IPS DF 6.9 (cell line): ENCODE data around the gene GM2A.
A peak's percentile ranks its signal among the peaks of the same experiment; 100 is the strongest.

ENCODE experiments used
- DNase-seq: peaks from one replicate; pipeline ENCODE4 v3.0.0-alpha.2; 2013; ENCODE audit warnings: low read depth, low spot score
- H3K27ac ChIP-seq: one replicate; pipeline ENCODE4 v1.5.1; 2013; ENCODE audit warnings: low read length, control low read depth
- H3K27me3 ChIP-seq: 2 replicates; pipeline ENCODE4 v1.6.1; 2013; ENCODE audit warnings: mild to moderate bottlenecking, low read length; ENCODE audit not compliant: control insufficient read depth, insufficient read depth
- H3K36me3 ChIP-seq: 2 replicates; pipeline ENCODE4 v1.6.1; 2013; ENCODE audit warnings: low read length; ENCODE audit not compliant: control insufficient read depth, insufficient read depth
- H3K4me1 ChIP-seq: 2 replicates; pipeline ENCODE4 v1.6.1; 2013; ENCODE audit warnings: low read length; ENCODE audit not compliant: control insufficient read depth, insufficient read depth
- H3K4me3 ChIP-seq: 2 replicates; pipeline ENCODE4 v1.5.1; 2013; ENCODE audit warnings: mild to moderate bottlenecking, low read length
- H3K9me3 ChIP-seq: 2 replicates; pipeline ENCODE4 v1.6.1; 2013; ENCODE audit warnings: low read length, inconsistent platforms; ENCODE audit not compliant: control insufficient read depth, insufficient read depth
- WGBS: extraction: QIAGEN DNeasy Blood & Tissue Kit; methylation state at CpG from one replicate; pipeline ENCODE4 v1.1.7; 2013; ENCODE audit warnings: mixed read lengths, missing lambda C conversion rate; ENCODE audit not compliant: insufficient read length, insufficient coverage; 5-methylcytosine and 5-hydroxymethylcytosine counted together

The GM2A gene

DNA sequence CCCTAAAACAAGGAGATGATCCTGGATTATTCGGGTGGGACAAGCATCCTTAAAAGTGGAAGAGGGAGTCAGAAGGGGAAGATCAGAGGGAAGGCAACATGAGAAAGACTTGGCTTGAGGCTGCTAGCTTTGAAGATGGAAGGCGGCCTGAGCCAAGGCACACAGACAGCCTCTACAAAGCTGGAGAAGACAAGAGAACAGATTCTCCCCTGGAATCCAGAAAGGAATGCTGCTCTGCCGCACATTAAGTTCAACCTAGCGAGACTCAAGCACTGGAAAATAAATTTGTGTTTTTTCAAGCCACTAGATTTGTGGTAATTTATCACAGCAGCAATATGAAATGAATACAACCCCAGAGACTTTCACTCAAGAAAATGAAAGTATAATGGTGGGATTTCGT, 32.7 kb downstream of the GM2A start:
- Histone ChIP-seq H3K27me3 (no peaks in the 10 kb centered on the region), H3K4me1 (no peaks in the 10 kb centered on the region), H3K27ac (no peak overlapping the region), H3K4me3 (no peak overlapping the region), H3K9me3 (no peaks in the 10 kb centered on the region), H3K36me3 (no peaks in the 10 kb centered on the region)
- DNase-seq = no peak
- no CpG with 5 or more reads among the region's 5 CpGs for WGBS

- Histone ChIP-seq H3K9me3 (no peaks in the 10 kb centered on the region), H3K4me1 (no peaks in the 10 kb centered on the region), H3K4me3 (no peak overlapping the region), H3K27me3 (no peaks in the 10 kb centered on the region), H3K27ac (no peak overlapping the region), H3K36me3 (no peaks in the 10 kb centered on the region)
- WGBS = no CpG with 5 or more reads among the region's 1 CpG
- no peak for DNase-seq
These were observed 33.3 kb downstream of the GM2A start for GRCh38 chr5:151286246-151286645.

- H3K36me3 ChIP-seq = no peaks in the 10 kb centered on the region
- H3K27me3 ChIP-seq = no peaks in the 10 kb centered on the region
- no CpG with 5 or more reads among the region's 2 CpGs for WGBS
- H3K27ac ChIP-seq = no peak overlapping the region
- DNase-seq = peak; percentile 18
- H3K4me1 ChIP-seq = no peaks in the 10 kb centered on the region
- no peaks in the 10 kb centered on the region for H3K9me3 ChIP-seq
- no peak overlapping the region for H3K4me3 ChIP-seq
These were observed 35.2 kb downstream of the GM2A start for GRCh38 chr5:151288180-151288579.

DNA sequence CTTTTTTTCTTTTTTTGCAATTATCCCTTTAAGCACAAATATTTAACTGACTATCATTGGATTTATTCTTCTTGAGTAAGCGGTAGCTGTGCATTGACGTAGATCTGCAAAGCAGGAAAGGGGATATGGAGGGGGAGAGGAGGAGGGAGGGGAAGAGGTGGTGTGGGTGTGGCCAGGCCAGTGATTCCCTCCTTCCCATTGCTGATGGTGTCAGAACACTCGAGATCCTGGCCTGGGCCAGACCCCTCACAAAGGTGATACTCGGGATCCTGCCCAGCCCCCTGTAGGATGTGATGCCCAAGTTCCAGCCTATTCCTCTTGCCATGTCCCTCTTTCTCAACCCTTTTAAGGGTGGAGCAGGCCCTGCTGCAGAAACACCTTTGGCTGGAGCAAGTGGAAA, 40.6 kb downstream of the GM2A start:
- no CpG with 5 or more reads among the region's 4 CpGs for WGBS
- Histone ChIP-seq H3K36me3 (no peaks in the 10 kb centered on the region), H3K4me3 (no peak overlapping the region), H3K4me1 (no peaks in the 10 kb centered on the region; the same call in 1 of the 2 replicates), H3K27me3 (no peaks in the 10 kb centered on the region), H3K9me3 (no peaks in the 10 kb centered on the region), H3K27ac (no peak overlapping the region)
- no peak for DNase-seq

DNA sequence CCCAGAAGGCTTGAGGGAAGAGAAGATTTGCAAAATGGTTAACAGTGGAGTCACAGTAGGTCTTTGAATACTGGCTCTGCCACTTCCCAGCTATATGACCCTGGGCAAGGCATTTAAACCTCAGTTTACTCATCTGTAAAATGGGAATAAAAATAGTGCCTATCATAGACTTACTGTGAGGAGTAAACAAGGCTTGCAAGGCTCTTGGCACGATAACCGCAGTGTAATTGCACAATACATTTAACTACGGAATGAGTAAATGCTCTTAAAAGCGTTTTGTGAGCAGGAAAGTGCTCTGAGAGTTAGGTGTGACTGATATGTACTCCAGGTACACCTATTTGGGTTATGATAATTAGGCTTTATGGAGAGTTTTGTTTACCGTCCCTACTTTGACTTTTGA, 42.2 kb downstream of the GM2A start:
- no peak overlapping the region for H3K27ac ChIP-seq

DNA sequence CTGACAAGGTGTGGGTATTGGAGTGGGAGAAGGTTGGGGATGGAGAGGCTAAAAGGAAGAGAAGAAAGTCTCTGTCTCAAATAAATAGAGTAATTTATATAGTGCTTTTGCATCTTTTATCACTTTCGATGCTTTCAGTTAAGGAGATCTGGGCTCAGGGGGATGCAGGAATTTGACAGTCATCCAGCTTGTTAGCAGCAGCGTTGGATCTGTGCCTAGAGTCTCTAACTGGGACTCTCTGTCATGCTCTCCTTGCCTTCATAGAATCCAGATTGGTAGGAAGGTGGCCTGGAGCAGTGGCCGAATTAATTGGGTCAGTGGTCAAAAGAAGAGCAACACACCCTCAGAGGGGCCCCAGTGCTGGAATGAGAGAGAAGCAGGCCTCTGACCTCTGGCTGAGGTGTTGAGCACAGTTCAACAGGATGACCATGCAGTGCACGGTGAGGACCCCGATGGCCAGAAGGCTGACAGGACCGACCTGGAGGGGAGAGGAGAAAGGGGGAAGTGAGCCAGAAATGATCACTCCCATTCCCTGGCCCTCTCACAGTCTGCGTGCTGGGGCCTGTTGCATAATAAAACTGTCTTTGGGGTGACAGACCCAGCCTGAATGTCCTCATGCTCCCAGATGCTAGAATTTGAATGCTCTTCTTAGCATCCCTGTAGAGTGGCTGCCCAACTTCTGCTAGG, 42.9 kb downstream of the GM2A start:
- no CpG with 5 or more reads among the region's 7 CpGs for WGBS
- Histone ChIP-seq H3K27me3 (no peaks in the 10 kb centered on the region), H3K9me3 (no peaks in the 10 kb centered on the region), H3K27ac (no peak overlapping the region), H3K36me3 (no peaks in the 10 kb centered on the region), H3K4me3 (no peak overlapping the region), H3K4me1 (no peaks in the 10 kb centered on the region; the same call in 1 of the 2 replicates)
- no peak for DNase-seq

More for the DNA sequence above, 42.2 kb downstream of the GM2A start:
- no peaks in the 10 kb centered on the region for H3K9me3 ChIP-seq
- H3K4me3 ChIP-seq = no peak overlapping the region
- DNase-seq = no peak
- no CpG with 5 or more reads among the region's 5 CpGs for WGBS
- no peaks in the 10 kb centered on the region for H3K36me3 ChIP-seq
- no peaks in the 10 kb centered on the region for H3K27me3 ChIP-seq
- H3K4me1 ChIP-seq = no peaks in the 10 kb centered on the region; the same call in 1 of the 2 replicates

DNA sequence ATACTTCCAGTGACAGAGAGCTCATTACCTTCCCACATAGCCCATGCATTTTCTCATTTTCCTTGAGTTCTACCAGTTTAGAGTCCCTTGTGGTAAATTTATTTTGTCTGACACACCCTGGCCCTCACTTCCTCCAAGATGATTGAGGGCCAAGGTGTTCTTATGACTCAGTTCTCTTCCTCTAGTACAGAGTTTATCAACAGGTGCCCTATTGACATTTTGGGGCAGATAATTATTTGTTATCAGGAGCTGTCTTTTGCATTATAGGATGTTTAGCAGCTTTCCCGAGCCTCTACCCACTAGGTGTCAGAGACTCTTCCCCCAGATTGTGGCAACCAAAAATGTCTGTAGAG, 43.5 kb downstream of the GM2A start:
- Histone ChIP-seq H3K27me3 (no peaks in the 10 kb centered on the region), H3K4me3 (no peak overlapping the region), H3K4me1 (no peaks in the 10 kb centered on the region; the same call in 1 of the 2 replicates), H3K9me3 (no peaks in the 10 kb centered on the region), H3K27ac (no peak overlapping the region), H3K36me3 (no peaks in the 10 kb centered on the region)
- no peak for DNase-seq
- WGBS = no CpG with 5 or more reads among the region's 1 CpG

GRCh38 chr5:151296974-151297373, 44.0 kb downstream of the GM2A start:
- Histone ChIP-seq H3K9me3 (no peaks in the 10 kb centered on the region), H3K36me3 (no peaks in the 10 kb centered on the region), H3K4me3 (no peak overlapping the region), H3K27ac (no peak overlapping the region), H3K27me3 (no peaks in the 10 kb centered on the region), H3K4me1 (no peaks in the 10 kb centered on the region; the same call in 1 of the 2 replicates)
- WGBS = no CpG with 5 or more reads among the region's 2 CpGs
- DNase-seq = no peak

GRCh38 chr5:151298063-151298855, 45.3 kb downstream of the GM2A start:
- WGBS = no CpG with 5 or more reads among the region's 6 CpGs
- no peaks in the 10 kb centered on the region; the same call in 1 of the 2 replicates for H3K4me1 ChIP-seq
- H3K27me3 ChIP-seq = no peaks in the 10 kb centered on the region
- no peak overlapping the region for H3K4me3 ChIP-seq
- no peak for DNase-seq
- no peak overlapping the region for H3K27ac ChIP-seq
- no peaks in the 10 kb centered on the region for H3K9me3 ChIP-seq
- H3K36me3 ChIP-seq = no peaks in the 10 kb centered on the region

DNA sequence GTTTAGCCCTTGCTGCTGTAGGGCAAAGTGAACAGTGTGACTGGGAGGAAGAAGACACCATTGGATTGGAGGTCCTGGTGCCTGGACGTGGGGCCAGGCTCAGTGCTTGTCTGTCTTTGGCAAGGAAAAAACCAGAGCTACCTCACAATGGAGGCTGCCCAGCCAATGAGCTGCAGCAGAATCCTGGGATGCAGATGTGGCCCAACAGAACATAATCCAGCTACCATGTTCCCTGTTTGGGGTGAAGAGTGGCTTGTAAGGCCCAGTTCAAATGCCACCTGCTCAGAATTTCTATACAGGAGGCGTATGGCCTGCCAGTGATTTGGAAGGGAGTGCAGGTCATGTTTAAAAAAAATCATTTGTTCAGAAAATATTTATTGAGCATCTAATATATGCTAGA, 50.7 kb downstream of the GM2A start, which contains the start of gene SLC36A3:
Gene SLC36A3 (minus strand): TSS at position 101 of the 400 bp plus-strand sequence. CDS start 412 bp downstream, outside the sequence.
- no peak within 1 kb of the TSS for H3K4me3 ChIP-seq
- H3K4me1 ChIP-seq = no peaks in the 10 kb centered on the region
- H3K27me3 ChIP-seq = no peaks in the 10 kb centered on the region
- no peak for DNase-seq
- H3K36me3 ChIP-seq = no peaks in the 10 kb centered on the region
- H3K9me3 ChIP-seq = no peaks in the 10 kb centered on the region
- no CpG with 5 or more reads among the region's 2 CpGs for WGBS
- no peak within 1 kb of the TSS for H3K27ac ChIP-seq
